ENCODE measurements around the gene TLK1.
"Not testable (repeated sequence)": the region's sequence is repeated elsewhere in the genome, so short reads cannot be mapped to it uniquely, and the experiment has no call there.

Gene TLK1

DNA sequence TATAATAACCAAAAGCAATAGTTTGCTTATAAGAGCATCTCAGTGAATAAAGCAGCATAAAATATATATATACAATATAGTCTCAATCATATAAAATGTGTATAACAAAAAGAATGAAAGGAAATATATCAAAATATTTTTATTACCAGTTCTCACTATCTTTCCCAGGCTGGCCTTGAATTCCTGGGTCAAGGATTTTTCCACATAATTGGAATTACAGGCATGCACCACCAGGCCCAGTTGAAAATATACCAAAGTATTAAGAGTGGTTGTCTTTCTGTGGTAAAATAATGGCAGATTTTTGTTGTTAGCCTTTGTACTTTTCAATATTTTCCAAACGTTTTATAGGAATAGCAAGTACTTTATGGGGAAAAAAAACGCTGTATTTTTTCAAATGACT is 8.6 kb upstream of the TLK1 start:
- no peak for DNase-seq

- no peak for DNase-seq
Measured at GRCh38 chr2:171167352-171167997, 6.8 kb upstream of the TLK1 start.

DNA sequence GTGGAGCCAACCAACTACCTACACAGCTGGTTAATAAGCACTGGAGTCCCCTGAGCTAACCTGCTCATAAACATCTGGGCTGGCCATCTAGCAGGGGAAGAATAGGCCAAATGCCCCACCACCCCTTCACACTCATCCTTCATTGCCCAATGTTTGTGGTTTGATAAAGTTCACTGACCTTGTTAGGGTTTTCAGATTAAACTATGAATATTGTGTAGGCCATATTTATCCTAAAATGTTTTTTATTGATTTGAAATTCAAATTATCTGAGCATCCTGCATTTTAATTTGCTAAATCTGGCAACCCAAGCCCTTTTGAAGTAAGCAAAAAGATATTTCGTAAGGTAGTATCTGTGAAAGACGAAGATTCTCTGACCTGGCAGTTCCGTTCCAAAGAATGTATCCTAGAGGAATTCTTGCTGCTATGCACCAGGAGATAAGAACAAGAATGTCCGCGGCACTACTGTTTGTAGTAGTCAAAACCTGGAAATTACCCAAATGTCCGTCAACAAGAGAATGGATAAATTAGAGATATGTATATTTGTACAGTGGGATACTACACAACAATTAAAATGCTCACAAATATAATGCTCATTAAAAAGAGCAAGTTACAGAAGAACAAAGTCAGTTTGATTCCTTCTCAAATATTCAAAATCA is 5.8 kb upstream of the TLK1 start:
- DNase-seq, result no peak

- DNase-seq, result no peak
Measured at GRCh38 chr2:171165967-171166327, 5.3 kb upstream of the TLK1 start.

DNA sequence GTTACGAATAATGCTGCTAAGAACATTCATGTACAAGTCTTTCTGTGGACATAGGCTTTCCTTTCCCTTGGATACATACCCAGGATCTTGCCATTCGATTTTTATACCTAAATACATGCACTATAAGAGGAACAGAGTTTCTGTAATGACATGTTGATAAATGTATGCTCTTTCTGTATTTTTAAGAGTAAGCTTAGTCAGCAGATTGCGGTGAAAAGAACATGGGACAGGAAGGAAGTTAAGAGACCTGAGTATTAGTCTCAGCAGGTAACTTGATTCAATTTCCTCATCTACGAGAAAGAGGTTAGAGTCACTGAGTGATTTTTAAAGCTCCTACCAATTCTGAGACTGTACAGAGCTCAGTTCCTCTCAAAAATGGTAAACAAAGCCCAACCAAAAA is 2.6 kb upstream of the TLK1 start:
- no peak for DNase-seq

GRCh38 chr2:171162522-171163197 is 2.0 kb upstream of the TLK1 start:
- DNase-seq, result not testable (repeated sequence)

DNA sequence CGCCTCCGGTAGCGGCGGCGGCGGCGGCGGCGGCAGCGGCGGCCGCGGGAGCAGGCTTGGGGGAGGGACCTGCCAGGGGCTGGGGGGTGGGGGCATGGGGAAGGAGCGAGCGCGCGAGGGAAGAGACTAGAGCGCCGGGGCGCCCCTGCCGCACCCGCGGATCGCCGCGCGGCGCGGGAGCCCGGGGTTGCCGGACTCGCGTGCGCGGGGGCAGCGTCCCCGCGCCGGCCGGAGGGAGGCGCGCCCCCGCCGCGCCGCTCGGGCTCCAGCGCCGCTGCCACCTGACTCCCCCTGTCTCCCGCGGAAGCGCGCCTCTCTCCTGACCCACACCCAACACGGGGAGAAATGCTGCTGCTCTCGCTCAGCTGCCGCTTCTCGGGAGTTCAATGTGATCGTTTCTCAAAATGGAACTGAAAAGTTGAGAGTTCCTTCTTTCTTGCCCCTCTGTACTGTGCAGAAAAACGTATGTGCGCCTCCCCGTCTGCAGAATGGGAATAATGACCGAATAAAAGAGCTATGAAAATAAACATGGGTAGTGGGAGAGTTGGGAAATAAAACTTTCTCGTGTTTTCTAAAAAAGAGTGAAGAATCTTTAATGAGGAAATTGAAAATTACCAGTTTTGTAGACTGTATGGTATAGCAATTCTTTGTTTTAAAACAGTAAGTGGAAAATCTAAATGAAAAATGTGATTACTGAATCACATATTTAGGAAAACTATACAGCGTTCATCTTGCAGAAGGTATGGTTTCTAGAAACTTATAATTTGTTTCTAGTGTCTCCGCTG is 455 bp upstream of the TLK1 start:
- peak; percentile 68 to 70 (median 69) for DNase-seq

DNA sequence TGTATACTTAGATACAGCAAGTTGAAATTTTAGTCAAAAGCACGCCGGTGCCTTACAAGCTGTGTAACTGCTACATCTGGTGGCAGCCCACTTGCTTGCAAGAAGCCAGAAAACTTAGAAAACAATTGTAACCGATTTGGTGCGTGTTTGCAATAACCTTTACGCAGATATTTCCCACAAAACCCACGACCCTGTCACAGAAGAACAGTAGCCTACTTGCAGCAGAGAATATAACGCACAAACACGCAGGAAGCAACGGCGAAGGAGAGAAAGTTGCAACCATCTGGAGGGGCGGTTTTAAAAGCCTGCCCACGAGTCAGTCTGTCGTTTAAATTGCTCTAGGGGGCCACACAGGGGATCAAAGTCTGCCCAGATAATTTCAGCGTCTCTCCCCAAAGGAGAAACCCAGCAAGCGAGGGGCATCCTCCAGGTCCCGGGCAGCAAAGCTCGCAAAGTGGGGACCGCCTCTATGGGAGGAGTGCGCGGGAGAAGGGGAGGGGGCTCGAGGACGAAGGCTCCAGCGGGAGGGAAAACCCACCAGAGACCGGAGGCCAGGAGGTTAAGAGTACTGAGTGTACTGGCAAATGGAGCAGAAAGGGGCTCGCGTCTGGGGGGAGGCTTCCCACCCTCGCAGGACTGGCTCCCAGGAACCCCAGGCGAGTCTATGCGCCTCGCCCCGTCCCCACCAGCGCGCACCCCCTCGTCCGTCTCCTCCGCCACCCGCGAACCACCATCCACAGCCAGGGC is 1.1 kb downstream of the TLK1 start:
- peak; percentile 27 to 62 (median 36) for DNase-seq

DNA sequence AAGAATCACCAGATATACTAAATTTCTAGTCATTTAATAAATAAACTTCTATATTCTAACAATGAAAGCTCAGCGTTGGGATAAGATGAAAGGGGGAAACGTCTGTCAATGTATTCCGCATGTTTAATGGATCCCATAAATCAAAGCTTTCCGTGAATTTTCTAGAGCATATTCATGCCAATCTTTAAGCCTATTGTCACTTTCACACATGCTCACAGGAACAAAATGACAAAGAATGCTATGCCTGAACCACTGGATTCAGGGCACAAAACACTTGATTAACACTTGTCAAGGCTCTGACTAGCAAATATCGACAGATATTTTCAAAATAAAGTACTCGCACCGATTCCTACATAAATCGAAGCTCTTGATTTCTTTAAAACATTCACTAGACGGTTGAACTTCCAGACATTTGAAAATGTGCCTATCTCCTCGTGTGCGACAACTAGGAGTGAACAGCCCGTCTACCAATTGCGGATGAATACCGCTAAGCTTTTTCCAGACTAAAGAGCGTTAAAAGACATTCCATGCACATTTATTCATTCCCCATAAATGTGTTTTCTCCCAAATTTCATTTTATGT is 1.8 kb downstream of the TLK1 start:
- peak in 2 of 3 experiments; percentile 36 to 62 for DNase-seq

DNA sequence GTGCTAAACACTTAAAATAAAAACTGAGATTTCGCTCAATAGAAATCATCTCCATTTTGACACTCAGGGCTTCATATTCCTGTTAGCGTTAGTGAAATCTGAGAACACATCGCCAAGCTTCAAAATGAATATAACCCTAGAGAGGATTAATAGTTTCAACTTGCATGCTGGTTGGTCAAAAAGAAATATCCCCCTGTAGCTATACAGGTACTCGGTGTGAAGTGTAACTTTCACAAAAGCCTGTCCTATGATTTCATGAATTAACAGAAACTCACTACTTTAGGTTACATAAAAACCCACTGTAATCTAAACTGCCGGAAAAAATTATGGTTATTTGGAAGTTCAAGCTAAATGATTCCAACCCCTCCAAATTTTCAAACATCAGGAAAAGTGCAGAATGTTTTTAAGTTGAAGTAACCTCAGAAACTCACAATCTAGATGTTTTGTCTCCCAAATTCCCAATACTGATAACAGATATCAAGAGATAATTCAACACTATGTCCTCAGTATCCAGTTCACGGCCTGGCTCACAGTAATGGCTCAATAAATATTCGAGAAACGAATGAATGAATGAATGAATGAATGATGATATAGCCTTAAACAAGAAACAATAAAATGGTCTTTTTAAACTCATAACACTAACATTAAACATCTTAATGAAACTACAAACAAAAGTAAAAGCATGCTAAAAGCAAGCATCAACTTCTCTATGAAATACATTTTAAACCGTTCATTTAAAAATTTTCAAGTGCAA is 2.5 kb downstream of the TLK1 start:
- DNase-seq, result peak in 2 of 3 experiments; percentile 0

DNA sequence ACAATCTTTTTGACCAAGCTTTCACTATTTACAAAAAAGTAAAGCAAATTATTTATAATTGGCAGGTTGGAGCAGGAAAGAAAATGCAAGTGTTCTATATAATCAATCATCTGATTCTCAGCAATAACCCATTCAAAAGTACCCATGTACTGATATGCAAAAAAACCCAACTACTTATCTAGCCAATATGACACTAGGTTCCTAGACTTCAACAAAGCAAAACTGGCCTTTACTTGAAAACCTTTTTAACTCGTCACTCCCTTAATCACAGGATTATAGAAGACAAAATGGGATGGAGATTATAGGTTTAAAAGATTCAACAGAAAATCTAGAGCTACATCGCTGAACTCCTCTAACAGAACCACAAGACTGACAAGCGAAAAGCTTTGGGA is 3.6 kb downstream of the TLK1 start:
- DNase-seq, result no peak

DNA sequence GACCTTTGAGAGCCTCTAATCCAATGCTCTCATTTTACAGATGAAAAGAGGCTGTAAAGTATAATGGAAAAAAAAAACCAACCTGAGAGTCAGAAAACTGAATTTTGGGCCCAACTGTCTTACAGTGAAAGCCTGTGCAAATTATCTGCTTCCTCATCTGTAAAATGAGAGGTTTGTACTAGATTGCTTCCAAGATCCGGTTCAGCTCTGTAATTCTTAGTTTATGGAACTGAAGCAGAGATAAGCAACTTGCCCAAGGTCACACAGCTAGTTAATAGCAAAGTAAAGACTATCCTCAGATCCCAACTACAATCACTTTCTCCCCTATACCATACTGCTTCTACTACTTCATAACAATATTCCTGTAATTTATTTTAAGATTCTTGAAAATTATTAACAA is 6.3 kb downstream of the TLK1 start:
- no peak for DNase-seq

- no peak for DNase-seq
Measured at GRCh38 chr2:171150694-171151285, 9.9 kb downstream of the TLK1 start.

DNA sequence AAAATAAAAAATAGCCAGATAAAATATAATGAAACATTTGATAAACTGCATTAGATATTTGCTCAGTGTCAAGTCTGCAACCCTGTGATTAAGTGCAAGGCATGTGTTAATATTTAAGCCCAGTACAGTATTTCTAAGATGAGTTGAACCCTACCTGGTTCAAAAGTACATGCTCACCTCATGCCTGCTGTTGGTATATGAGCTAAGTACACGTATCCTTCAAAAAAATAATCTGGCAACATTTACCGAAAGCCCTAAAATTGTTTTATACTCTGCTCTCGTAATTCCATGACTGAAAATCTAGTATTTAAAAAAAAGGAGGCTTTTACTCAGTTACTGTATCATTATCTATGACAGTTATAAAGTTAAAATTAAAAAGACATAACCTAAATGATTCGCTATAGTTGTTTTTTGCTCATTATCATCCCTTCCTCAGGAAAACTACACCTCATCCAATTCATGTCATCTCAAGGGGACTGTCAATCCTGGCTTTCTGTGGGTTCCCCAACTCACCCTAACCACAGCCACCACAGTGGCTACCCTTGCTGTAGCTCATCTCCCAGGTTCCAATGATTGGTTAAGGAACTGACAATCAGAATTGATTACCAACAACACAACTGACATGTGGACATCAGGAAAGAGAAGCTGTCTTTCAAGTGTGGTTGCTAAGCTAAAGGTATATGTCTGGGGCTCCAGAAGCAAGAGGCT is 10.6 kb downstream of the TLK1 start:
- no peak for DNase-seq

GRCh38 chr2:171149171-171149938 is 11.3 kb downstream of the TLK1 start:
- DNase-seq, result no peak

DNA sequence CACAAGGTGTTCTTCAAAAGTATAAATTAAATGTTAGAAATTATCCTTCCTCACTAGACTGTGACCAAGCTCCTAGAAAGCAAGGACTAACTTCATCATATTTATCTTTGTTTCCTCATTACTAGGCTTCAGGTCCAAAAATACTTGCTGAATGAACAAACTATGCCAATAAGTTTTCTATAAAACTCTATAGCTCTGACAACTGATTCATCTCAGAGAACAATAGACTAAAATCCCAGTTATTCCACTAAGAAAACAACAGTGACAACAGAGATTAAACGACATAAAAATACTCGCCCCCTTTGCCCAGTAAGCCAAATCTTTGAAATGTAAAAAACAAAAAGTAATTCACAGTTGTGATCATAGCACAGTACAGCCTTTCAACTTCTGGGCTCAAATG is 13.6 kb downstream of the TLK1 start:
- no peak for DNase-seq

GRCh38 chr2:171146633-171147032 is 14.1 kb downstream of the TLK1 start:
- no peak for DNase-seq

DNA sequence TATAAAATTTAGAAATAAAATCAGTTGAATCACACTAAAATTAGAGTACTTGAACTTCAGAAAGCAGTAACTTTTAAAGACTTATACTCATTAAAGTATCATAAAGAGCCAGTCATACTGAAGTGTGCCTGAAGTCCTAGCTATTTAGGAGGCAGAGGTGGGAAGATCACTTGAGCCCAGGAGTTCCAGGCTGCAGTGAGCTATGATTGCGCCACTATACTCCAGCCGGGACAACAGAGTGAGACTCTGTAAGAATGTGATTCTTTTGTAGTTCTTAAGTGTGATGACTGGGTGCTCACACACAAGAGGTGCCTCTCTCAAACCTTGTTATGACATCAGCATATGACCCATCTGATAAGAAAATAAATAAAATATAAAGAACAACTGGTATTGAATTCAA is 14.6 kb downstream of the TLK1 start:
- DNase-seq, result no peak

DNA sequence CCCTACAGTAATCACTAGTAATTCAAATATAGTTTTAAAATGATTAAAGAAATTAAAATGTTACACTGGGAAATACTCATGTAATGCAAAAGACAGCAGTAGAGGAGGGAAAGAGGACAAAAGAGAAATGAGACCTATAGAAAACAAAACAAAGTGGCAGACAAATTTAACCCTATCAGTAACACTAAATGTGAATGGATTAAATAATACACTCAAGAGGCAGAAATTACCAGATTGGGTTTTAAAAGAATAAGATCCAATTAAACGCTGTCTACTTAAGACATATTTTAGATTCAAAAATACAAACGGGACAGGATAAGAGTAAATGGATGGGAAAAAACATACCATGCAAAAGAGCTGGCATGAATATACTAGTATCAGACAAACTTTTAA is 17.0 kb downstream of the TLK1 start:
- no peak for DNase-seq

- DNase-seq, result no peak
Measured at GRCh38 chr2:171142398-171142797, 18.3 kb downstream of the TLK1 start.
